GM12872 (cell line): Measurements from ENCODE around the gene DZIP1.

Source experiments
- TF ChIP-seq, protein P1 (sequence below): IDR thresholded peaks from 3 replicates; pipeline ENCODE4 v1.5.1; 2011; ENCODE audit warnings: low read depth, mild to moderate bottlenecking, low read length, moderate library complexity; ENCODE audit not compliant: insufficient read depth

DZIP1 gene

DNA sequence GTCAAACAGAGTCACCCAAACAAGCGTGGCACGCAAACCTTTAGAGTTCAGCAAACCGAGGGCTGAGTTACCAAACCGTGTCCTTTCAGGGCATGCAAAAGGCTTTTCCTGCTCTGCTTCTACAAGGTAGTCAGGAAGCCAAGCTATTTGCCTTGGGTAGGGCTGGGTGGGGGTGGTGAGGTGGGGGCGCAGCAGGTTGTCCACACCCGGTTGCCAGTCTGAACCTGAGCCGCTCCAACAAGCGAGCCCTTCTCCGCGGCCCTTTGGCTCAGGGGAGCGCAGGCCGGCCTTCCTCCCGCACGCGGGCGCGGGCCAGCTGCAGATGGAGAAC lies 92.3 kb downstream of the DZIP1 start:
- TF ChIP-seq, protein P1, sequence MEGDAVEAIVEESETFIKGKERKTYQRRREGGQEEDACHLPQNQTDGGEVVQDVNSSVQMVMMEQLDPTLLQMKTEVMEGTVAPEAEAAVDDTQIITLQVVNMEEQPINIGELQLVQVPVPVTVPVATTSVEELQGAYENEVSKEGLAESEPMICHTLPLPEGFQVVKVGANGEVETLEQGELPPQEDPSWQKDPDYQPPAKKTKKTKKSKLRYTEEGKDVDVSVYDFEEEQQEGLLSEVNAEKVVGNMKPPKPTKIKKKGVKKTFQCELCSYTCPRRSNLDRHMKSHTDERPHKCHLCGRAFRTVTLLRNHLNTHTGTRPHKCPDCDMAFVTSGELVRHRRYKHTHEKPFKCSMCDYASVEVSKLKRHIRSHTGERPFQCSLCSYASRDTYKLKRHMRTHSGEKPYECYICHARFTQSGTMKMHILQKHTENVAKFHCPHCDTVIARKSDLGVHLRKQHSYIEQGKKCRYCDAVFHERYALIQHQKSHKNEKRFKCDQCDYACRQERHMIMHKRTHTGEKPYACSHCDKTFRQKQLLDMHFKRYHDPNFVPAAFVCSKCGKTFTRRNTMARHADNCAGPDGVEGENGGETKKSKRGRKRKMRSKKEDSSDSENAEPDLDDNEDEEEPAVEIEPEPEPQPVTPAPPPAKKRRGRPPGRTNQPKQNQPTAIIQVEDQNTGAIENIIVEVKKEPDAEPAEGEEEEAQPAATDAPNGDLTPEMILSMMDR: no peak

DNA sequence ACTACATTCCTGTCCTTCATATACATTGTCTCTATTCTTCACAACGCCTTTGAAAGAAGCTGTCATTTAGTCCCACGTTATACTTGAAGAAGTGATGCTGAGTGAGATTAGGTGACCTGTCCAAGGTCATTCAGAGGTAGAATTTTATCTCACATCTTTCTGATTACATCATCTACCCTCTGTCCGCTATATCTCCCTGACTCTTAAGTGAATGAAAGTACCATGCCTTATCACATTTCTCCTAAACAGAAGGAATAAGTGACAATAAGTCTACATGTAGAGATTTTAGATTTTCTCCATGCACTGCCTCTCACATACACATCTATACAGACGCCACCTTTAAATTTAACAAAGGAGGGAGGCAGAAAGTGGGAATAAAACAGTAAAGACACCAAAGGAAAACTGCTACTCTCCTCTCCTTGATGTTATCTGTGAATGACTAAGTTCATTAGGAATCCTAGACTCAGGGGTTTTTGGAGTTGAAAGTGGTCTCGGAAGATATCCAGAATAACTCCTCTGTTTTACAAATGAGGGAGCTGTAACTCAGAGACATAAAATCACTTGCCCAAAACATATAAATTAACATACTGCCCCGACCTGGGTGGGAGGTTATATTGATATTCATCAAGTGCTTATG lies 96.9 kb downstream of the DZIP1 start:
- TF ChIP-seq, protein P1: no peak

DNA sequence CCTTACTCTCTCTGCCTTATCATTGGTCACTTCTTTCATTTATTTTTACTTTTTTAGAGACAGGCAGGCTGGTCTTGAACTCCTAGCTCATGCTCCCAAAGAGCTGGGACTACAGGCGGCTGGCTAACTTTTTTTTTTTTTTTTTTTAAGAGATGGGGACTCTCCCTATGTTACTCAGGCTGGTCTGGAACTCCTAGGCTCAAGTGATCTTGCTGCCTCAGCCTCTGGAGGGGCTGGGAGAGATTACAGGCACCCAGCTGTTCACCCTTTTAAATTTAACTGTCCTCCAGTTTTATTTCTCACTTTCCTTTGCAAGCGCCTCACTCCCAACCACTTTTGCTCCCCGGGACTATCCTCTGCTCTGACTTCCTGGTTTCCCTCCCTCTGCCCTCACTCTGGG lies 97.6 kb downstream of the DZIP1 start:
- TF ChIP-seq, protein P1: no peak

DNA sequence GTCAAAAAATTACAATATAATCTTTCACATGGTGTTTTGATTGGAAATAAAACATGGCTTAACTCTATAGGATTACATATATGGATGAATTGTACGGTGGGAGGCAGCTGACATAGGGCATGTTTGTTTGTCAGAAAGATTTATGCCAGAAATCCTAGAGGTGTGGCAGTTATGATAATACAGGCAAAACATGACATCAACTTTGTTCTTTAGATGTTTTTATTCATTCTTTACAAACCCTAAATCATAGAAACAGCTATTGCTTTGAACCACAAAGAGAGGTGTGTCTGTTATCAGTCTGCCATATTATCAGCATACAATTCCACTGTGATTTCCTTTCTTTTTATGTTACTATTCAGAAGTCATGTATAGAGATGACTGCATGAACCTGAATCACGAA lies 100.2 kb downstream of the DZIP1 start:
- TF ChIP-seq, protein P1: no peak

DNA sequence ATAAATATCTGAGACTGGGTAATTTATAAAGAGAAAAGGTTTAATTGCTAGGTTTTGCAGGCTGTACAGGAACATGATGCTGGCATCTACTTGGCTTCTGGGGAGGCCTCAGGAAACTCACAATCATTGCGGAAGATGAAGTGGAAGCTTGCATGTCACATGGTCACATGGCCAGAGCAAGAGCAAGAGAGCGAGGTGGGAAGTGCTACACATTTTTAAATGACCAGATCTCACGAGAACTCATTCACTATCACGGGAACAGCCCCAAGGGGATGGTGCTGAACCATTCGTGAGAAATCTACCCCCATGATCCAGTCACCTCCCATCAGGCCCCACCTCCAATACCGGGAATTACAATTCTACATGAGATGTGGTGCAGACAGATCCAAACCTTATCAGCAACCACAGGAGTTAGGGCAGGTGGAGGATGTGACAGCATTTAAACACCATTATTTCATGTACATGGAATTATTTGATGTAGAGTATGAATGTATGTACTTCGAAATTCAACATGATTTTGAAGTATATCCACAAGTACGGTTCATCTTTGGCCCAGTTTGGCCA lies 102.5 kb downstream of the DZIP1 start:
- TF ChIP-seq, protein P1: no peak

DNA sequence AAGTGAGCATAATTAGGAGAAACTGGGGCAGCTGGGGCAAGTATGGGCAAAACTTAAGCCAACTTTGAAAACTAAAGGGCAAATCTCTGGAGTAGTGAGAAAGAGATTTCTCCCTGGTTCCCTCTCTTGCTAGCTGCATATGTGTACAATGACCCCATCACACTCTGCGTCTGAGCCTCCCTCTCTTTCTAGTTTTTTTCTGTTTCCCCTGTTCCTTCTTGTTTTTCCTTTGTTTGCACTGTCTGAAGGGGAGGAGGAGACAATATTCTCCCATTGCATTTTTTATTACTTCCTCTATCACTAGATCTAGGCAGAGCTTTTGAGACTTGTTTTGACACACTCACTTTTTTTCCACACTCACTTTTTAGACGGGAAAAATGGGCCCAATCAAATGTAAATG lies 103.2 kb downstream of the DZIP1 start:
- TF ChIP-seq, protein P1: no peak

DNA sequence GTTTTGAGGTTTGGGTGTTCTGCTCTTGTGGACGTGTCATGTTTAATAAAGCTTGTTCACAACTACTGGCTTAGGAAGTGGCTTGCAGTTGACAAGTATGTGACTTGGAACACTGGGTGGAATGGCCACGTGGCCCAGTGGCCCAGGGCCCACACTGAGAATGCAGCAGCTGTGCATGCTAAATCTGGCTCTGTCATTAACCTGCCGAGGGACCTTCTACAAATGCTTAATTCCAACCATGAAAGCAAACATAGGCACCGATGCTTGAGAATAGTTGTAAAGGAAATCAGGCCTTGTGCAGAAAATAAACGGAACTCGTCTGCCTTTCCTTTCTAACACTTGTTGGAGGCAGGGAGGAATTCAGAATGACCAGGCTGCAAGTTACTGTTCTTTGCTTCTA lies 103.6 kb downstream of the DZIP1 start:
- TF ChIP-seq, protein P1: no peak
